OCI-LY7 (cell line): ENCODE data around the gene ABO.

Experiments used
- EZH2phosphoT487 ChIP-seq: fragments of 200-600 bp; sonication (generic); IDR thresholded peaks from 2 replicates; pipeline ENCODE4 v1.6.1; 2018; ENCODE audit warnings: low read depth, borderline replicate concordance, mild to moderate bottlenecking, mixed run types, antibody characterized with exemption, low read length, moderate library complexity, mixed read lengths
- TF ChIP-seq, protein P1 (sequence below): fragments of 200-600 bp; sonication (generic); conservative IDR thresholded peaks from 2 replicates; pipeline ENCODE4 v1.5.1; 2014; ENCODE audit warnings: mild to moderate bottlenecking, antibody characterized with exemption, low read length, moderate library complexity, mixed read lengths

DNA sequence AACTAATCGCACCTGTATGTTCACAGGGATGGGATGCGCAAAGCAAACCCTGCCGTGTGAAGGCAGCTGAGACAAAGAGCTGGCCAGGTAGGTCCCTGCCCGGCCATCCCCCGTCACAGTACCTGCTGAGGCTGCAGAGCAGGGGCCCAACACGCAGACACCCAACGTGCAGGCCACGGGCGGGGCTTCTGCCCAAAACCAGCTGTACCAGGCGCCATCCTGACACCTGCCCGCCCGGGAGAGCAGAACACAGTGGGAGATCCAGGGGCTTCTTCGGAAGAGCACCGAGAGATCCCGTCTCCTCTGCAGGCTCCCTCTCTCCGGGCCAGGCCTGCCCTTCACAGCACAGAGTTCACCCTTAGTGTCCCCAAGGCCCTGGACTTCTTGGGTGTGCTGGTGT lies 28.4 kb downstream of the ABO start:
- TF ChIP-seq, protein P1, sequence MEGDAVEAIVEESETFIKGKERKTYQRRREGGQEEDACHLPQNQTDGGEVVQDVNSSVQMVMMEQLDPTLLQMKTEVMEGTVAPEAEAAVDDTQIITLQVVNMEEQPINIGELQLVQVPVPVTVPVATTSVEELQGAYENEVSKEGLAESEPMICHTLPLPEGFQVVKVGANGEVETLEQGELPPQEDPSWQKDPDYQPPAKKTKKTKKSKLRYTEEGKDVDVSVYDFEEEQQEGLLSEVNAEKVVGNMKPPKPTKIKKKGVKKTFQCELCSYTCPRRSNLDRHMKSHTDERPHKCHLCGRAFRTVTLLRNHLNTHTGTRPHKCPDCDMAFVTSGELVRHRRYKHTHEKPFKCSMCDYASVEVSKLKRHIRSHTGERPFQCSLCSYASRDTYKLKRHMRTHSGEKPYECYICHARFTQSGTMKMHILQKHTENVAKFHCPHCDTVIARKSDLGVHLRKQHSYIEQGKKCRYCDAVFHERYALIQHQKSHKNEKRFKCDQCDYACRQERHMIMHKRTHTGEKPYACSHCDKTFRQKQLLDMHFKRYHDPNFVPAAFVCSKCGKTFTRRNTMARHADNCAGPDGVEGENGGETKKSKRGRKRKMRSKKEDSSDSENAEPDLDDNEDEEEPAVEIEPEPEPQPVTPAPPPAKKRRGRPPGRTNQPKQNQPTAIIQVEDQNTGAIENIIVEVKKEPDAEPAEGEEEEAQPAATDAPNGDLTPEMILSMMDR: no peak
- TF ChIP-seq EZH2phosphoT487: no peak
